ENCODE results near the gene TNFRSF14.
"Not testable (repeated sequence)": the region's sequence is repeated elsewhere in the genome, so short reads cannot be mapped to it uniquely, and the experiment has no call there.

Gene TNFRSF14

GRCh38 chr1:2570332-2570731 is 14.2 kb downstream of the TNFRSF14 start:
- DNase-seq, result no peak

- no peak for DNase-seq
Observed at GRCh38 chr1:2571348-2571747, 15.2 kb downstream of the TNFRSF14 start.

- DNase-seq, result no peak
Observed at GRCh38 chr1:2573250-2573920, 17.2 kb downstream of the TNFRSF14 start.

- DNase-seq, result no peak
Observed at GRCh38 chr1:2574350-2574749, 18.2 kb downstream of the TNFRSF14 start.

- no peak for DNase-seq
Observed at GRCh38 chr1:2575801-2576663, 19.9 kb downstream of the TNFRSF14 start.

- not testable (repeated sequence) for DNase-seq
Observed at GRCh38 chr1:2577565-2578075, 21.4 kb downstream of the TNFRSF14 start.

GRCh38 chr1:2578758-2579118 is 22.6 kb downstream of the TNFRSF14 start:
- DNase-seq, result no peak

- no peak for DNase-seq
Observed at GRCh38 chr1:2580691-2581090, 24.5 kb downstream of the TNFRSF14 start.

GRCh38 chr1:2582391-2582790 is 26.2 kb downstream of the TNFRSF14 start:
- no peak for DNase-seq

GRCh38 chr1:2583331-2583791 is 27.2 kb downstream of the TNFRSF14 start:
- DNase-seq, result no peak

GRCh38 chr1:2583871-2584351 is 27.7 kb downstream of the TNFRSF14 start:
- no peak for DNase-seq

- no peak for DNase-seq
Observed at GRCh38 chr1:2584686-2585317, 28.6 kb downstream of the TNFRSF14 start.

- DNase-seq, result peak; percentile 77
Observed at GRCh38 chr1:2585318-2586092, 29.3 kb downstream of the TNFRSF14 start.

- DNase-seq, result peak; percentile 99
Observed at GRCh38 chr1:2586154-2587070, 30.2 kb downstream of the TNFRSF14 start, which contains the start of gene PRXL2B. PRXL2B (plus strand) TSS chr1:2586777; CDS start chr1:2586886, 109 bp downstream.

GRCh38 chr1:2587071-2587859 is 31.1 kb downstream of the TNFRSF14 start:
- DNase-seq, result peak; percentile 71

GRCh38 chr1:2587860-2588571 is 31.8 kb downstream of the TNFRSF14 start:
- DNase-seq, result no peak

- no peak for DNase-seq
Observed at GRCh38 chr1:2588661-2589430, 32.7 kb downstream of the TNFRSF14 start.

- no peak for DNase-seq
Observed at GRCh38 chr1:2589431-2590232, 33.5 kb downstream of the TNFRSF14 start.

Measured in activated CD8-positive, alpha-beta memory T cell treated with anti-CD3 and anti-CD28 coated beads, Interleukin-2, amount 50 U/mL, for 48 hours (primary cell).